Breast epithelium (tissue), 3 donors: ENCODE results near the gene TXLNG.

ENCODE experiments used
- CTCF ChIP-seq, 3 donors: fragments of 450-650 bp; IDR thresholded peaks; one replicate each; pipeline ENCODE4 v1.5.1; 2016 to 2017; ENCODE audit warnings: antibody characterized with exemption in 3 of 3, mild to moderate bottlenecking in 3 of 3, moderate library complexity in 3 of 3
- POLR2A ChIP-seq: fragments of 450-650 bp; IDR thresholded peaks from one replicate; pipeline ENCODE4 v1.6.1; 2016; ENCODE audit warnings: antibody characterized with exemption, mild to moderate bottlenecking, moderate library complexity
- POLR2AphosphoS5 ChIP-seq, 3 donors: sonication (generic); formaldehyde crosslinking; IDR thresholded peaks; one replicate each; pipeline ENCODE4 v1.6.1; 2017; ENCODE audit warnings: antibody characterized with exemption in 3 of 3

GRCh38 chrX:16885628-16886027 lies 99.4 kb downstream of the TXLNG start:
- TF ChIP-seq POLR2A (no peak), POLR2AphosphoS5 (IDR thresholded peaks at IDR 0.05) (no peak), CTCF (IDR thresholded peaks at IDR 0.05) (no peak)
